ENCODE data around the gene DNAH14. TPM values are rescaled to one million over a fixed set of nuclear protein-coding genes. Genes with fewer than 3 reads are reported as not detected.
A peak's percentile ranks its signal among the peaks of the same experiment; 100 is the strongest.
"Not testable (repeated sequence)": the region's sequence is repeated elsewhere in the genome, so short reads cannot be mapped to it uniquely, and the experiment has no call there.

Gene DNAH14
- total RNA-seq, 4 donors from 2014 or later, result 9.5 to 32.4 (median 14.8) TPM

DNA sequence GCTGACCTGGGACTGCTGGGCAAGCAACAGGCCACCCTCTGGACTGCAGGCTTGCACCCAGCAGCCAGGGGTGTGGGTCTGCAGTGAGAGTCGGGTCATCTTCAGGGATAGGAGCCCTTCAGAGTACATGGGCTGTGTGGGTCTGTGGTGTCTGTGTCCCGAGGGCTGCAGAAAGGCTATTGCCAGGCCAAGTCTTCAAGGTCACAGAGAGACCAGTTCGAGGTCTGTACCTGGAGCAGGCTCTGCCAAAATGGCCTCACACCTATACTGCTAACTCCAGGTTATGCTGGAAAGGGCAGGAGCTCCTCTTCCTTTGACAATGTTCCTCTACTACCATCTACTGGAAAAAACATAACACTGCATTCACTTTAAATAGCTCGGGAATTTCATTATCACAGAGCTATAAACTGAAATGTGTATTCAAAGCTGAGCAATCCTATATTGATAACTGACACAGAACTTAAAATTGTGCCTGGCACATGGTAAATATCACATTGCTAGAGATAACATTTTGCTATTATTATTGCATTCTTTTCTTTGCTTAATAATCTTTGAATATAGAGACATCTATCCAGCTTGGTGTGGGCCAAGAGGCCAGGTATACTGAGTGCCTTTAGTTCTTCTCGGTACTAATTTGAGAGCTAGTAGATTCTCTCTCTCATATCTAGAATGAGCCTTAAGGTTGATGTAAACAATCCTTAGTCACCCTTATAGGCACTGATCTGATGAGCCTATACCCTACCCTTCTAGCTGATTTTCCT, 6.9 kb upstream of the DNAH14 start:
- ATAC-seq, result peak; percentile 53
- TF ChIP-seq POLR2AphosphoS5 (IDR thresholded peaks at IDR 0.05), result no peak
- TF ChIP-seq, protein P1, sequence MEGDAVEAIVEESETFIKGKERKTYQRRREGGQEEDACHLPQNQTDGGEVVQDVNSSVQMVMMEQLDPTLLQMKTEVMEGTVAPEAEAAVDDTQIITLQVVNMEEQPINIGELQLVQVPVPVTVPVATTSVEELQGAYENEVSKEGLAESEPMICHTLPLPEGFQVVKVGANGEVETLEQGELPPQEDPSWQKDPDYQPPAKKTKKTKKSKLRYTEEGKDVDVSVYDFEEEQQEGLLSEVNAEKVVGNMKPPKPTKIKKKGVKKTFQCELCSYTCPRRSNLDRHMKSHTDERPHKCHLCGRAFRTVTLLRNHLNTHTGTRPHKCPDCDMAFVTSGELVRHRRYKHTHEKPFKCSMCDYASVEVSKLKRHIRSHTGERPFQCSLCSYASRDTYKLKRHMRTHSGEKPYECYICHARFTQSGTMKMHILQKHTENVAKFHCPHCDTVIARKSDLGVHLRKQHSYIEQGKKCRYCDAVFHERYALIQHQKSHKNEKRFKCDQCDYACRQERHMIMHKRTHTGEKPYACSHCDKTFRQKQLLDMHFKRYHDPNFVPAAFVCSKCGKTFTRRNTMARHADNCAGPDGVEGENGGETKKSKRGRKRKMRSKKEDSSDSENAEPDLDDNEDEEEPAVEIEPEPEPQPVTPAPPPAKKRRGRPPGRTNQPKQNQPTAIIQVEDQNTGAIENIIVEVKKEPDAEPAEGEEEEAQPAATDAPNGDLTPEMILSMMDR (IDR thresholded peaks at IDR 0.05), result peak; percentile 57 to 80 (median 70)
- H3K27ac ChIP-seq, result no peak overlapping the region
- H3K27me3 ChIP-seq, result no peaks in the 10 kb centered on the region
- peaks cover 0 to 3% (median 0%) of the 10 kb centered on the region in 3 donors for H3K4me1 ChIP-seq
- no peaks in the 10 kb centered on the region for H3K36me3 ChIP-seq
- no peaks in the 10 kb centered on the region for H3K9me3 ChIP-seq
- H3K4me3 ChIP-seq, result no peak overlapping the region
- WGBS, 2 donors (ENCODE audit: low coverage in 1 of 2), result 14 to 63% methylated on average over 3 to 4 of the region's 5 CpGs

DNA sequence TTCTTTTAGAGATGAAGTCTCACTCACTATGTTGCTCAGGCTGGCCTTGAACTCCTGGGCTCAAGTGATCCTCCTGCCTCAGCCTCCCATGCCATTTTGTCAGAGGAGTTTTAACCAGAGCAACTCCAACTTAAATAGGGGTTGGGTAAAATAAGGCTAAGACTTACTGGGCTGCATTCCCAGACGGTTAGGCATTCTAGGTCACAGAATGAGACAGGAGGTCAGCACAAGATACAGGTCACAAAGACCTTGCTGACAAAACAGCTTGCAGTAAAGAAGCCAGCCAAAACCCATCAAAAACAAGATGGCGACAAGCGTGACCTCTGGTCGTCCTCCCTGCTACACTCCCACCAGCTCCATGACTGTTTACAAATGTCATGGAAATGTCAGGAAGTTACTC, 5.7 kb upstream of the DNAH14 start:
- H3K9me3 ChIP-seq, result no peaks in the 10 kb centered on the region

DNA sequence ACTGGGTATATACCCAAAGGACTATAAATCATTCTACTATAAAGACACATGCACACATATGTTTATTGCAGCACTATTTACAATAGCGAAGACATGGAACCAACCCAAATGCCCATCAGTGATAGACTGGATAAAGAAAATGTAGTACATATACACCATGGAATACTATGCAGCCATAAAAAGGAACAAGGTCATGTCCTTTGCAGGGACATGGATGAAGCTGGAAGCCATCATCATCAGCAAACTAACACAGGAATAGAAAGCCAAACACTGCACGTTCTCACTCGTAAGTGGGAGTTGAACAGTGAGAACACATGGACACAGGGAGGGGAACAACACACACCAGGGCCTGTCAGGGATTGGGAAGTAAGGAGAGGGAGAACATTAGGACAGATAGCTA, 1.8 kb upstream of the DNAH14 start:
- not testable (repeated sequence) for H3K27me3 ChIP-seq, H3K9me3 ChIP-seq, H3K4me3 ChIP-seq, H3K27ac ChIP-seq, H3K36me3 ChIP-seq, H3K4me1 ChIP-seq, ATAC-seq
- WGBS, 2 donors (ENCODE audit: low coverage in 1 of 2), result 83 to 85% methylated on average over 3 of the region's 3 CpGs

More for the DNA sequence above, 5.7 kb upstream of the DNAH14 start:
- Histone ChIP-seq H3K4me3 (no peak overlapping the region), H3K4me1 (peaks cover 0 to 3% (median 0%) of the 10 kb centered on the region in 3 donors), H3K27ac (no peak overlapping the region), H3K36me3 (no peaks in the 10 kb centered on the region), H3K27me3 (no peaks in the 10 kb centered on the region)
- WGBS, 2 donors (ENCODE audit: low coverage in 1 of 2), result 39 to 54% methylated on average over 4 of the region's 4 CpGs
- ATAC-seq, result no peak
- TF ChIP-seq POLR2AphosphoS5 (IDR thresholded peaks at IDR 0.05) (no peak), POLR2A (IDR thresholded peaks at IDR 0.05) (no peak), EP300 (IDR thresholded peaks at IDR 0.05) (no peak)
- TF ChIP-seq, protein P1 (IDR thresholded peaks at IDR 0.05), result no peak

- Histone ChIP-seq H3K4me3 (peak overlapping the region in 1 of 2 donors; percentile 60), H3K4me1 (peaks cover 0 to 4% (median 0%) of the 10 kb centered on the region in 3 donors), H3K9me3 (peaks cover 0 to 16% (median 0%) of the 10 kb centered on the region in 3 donors), H3K27me3 (no peaks in the 10 kb centered on the region), H3K27ac (no peak overlapping the region), H3K36me3 (no peaks in the 10 kb centered on the region)
- ATAC-seq, result no peak
- no peak for TF ChIP-seq POLR2A (IDR thresholded peaks at IDR 0.05)
- TF ChIP-seq POLR2AphosphoS5 (IDR thresholded peaks at IDR 0.05), result no peak
- TF ChIP-seq, protein P1 (IDR thresholded peaks at IDR 0.05), result no peak
- no peak for TF ChIP-seq EP300 (IDR thresholded peaks at IDR 0.05)
- WGBS, 2 donors (ENCODE audit: low coverage in 1 of 2), result 78 to 93% methylated on average over 4 of the region's 4 CpGs
Measured at GRCh38 chr1:224928906-224929305, 569 bp upstream of the DNAH14 start.

- Histone ChIP-seq H3K9me3 (peaks cover 0 to 25% (median 0%) of the 10 kb centered on the region in 3 donors), H3K27ac (no peak overlapping the region), H3K4me1 (peaks cover 0 to 4% (median 0%) of the 10 kb centered on the region in 3 donors), H3K4me3 (no peak overlapping the region), H3K27me3 (no peaks in the 10 kb centered on the region), H3K36me3 (no peaks in the 10 kb centered on the region)
- no peak for TF ChIP-seq EP300 (IDR thresholded peaks at IDR 0.05)
- TF ChIP-seq, protein P1 (IDR thresholded peaks at IDR 0.05), result no peak
- no peak for TF ChIP-seq POLR2AphosphoS5 (IDR thresholded peaks at IDR 0.05)
- no peak for TF ChIP-seq POLR2A (IDR thresholded peaks at IDR 0.05)
- ATAC-seq, result no peak
- 91 to 100% methylated on average over 1 of the region's 1 CpG for WGBS, 2 donors (ENCODE audit: low coverage in 1 of 2)
Measured at GRCh38 chr1:224931605-224932004, 2.1 kb downstream of the DNAH14 start.
